ENCODE results near the gene MNT. TPM values are rescaled to one million over a fixed set of nuclear protein-coding genes. Genes with fewer than 3 reads are reported as not detected.

The MNT gene
- total and polyA plus RNA-seq, 2 experiments from 2014 or later, result 5.7 to 6.4 TPM

DNA sequence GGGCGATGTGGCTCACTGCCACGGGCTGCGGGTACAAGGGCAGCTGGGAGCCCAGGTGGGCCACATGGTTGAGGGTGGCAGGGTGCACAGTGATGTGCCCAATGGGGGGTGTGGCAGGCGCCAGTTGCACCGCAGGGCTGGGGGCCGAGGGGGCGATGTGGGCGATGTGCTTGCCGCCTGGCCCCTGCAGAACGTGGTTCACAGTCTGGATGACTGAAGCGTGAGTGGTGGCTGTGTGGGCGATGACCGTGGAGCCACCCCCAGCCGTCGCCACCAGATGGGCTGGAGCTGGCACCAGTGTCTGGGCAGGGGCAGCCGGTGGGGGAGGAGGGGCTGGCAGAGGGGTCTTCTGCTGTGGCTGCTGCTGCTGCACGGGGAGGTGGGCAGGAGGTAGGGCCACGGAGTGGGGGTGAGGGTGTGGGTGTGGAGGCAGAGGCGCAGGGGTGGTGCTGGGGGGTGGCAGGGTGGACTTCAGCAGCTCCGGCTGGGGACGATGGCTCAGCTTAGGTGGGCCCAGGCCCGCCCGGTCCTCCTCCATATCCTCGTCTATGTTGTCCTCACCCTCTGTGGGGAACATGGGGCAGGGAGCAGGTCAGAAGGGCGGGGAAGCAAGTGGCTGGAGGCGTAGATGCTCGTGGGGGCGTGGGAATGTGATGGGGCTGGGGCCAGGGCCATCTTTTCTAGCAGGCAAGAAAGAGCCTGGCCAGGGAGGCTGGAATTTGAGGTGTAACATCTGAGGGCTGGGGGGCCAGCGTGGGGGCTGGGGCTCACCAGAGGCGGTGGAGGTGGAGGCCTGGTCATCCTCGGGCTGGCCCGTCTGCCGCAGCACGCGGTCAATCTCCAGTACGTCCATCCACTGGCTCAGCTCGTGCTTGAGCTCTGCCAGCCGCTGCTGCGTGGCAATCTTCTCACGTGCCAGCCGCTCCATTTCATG lies 13.5 kb downstream of the MNT start:
- no peak overlapping the region for H3K27ac ChIP-seq (ENCODE audit: low read depth)
- no peak overlapping the region for H3K4me3 ChIP-seq
- peaks cover 23% of the 10 kb centered on the region for H3K4me1 ChIP-seq (ENCODE audit: insufficient read depth)
- no peaks in the 10 kb centered on the region for H3K36me3 ChIP-seq (ENCODE audit: insufficient read depth)
- H3K4me1 Mint-ChIP-seq, result peaks cover 47% of the 10 kb centered on the region
- no peak for TF ChIP-seq ZNF331 (CRISPR knock-in tag; IDR thresholded peaks at IDR 0.05; ENCODE audit: low read depth)
- no peak for TF ChIP-seq EZH2 (IDR thresholded peaks at IDR 0.05; ENCODE audit: low read depth, unreplicated experiment)
- TF ChIP-seq ZNF114 (CRISPR knock-in tag; IDR thresholded peaks at IDR 0.05), result no peak
- TF ChIP-seq, protein P1, sequence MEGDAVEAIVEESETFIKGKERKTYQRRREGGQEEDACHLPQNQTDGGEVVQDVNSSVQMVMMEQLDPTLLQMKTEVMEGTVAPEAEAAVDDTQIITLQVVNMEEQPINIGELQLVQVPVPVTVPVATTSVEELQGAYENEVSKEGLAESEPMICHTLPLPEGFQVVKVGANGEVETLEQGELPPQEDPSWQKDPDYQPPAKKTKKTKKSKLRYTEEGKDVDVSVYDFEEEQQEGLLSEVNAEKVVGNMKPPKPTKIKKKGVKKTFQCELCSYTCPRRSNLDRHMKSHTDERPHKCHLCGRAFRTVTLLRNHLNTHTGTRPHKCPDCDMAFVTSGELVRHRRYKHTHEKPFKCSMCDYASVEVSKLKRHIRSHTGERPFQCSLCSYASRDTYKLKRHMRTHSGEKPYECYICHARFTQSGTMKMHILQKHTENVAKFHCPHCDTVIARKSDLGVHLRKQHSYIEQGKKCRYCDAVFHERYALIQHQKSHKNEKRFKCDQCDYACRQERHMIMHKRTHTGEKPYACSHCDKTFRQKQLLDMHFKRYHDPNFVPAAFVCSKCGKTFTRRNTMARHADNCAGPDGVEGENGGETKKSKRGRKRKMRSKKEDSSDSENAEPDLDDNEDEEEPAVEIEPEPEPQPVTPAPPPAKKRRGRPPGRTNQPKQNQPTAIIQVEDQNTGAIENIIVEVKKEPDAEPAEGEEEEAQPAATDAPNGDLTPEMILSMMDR (conservative IDR thresholded peaks at IDR 0.05; ENCODE audit: low read depth in 2 of 2), result no peak
- no peak for TF ChIP-seq ETS1 (IDR thresholded peaks at IDR 0.05)
- TF ChIP-seq NANOG (IDR thresholded peaks at IDR 0.05; ENCODE audit: borderline replicate concordance), result no peak
- TF ChIP-seq EZH2phosphoT487 (IDR thresholded peaks at IDR 0.05; ENCODE audit: unreplicated experiment), result no peak
- TF ChIP-seq, protein P2, sequence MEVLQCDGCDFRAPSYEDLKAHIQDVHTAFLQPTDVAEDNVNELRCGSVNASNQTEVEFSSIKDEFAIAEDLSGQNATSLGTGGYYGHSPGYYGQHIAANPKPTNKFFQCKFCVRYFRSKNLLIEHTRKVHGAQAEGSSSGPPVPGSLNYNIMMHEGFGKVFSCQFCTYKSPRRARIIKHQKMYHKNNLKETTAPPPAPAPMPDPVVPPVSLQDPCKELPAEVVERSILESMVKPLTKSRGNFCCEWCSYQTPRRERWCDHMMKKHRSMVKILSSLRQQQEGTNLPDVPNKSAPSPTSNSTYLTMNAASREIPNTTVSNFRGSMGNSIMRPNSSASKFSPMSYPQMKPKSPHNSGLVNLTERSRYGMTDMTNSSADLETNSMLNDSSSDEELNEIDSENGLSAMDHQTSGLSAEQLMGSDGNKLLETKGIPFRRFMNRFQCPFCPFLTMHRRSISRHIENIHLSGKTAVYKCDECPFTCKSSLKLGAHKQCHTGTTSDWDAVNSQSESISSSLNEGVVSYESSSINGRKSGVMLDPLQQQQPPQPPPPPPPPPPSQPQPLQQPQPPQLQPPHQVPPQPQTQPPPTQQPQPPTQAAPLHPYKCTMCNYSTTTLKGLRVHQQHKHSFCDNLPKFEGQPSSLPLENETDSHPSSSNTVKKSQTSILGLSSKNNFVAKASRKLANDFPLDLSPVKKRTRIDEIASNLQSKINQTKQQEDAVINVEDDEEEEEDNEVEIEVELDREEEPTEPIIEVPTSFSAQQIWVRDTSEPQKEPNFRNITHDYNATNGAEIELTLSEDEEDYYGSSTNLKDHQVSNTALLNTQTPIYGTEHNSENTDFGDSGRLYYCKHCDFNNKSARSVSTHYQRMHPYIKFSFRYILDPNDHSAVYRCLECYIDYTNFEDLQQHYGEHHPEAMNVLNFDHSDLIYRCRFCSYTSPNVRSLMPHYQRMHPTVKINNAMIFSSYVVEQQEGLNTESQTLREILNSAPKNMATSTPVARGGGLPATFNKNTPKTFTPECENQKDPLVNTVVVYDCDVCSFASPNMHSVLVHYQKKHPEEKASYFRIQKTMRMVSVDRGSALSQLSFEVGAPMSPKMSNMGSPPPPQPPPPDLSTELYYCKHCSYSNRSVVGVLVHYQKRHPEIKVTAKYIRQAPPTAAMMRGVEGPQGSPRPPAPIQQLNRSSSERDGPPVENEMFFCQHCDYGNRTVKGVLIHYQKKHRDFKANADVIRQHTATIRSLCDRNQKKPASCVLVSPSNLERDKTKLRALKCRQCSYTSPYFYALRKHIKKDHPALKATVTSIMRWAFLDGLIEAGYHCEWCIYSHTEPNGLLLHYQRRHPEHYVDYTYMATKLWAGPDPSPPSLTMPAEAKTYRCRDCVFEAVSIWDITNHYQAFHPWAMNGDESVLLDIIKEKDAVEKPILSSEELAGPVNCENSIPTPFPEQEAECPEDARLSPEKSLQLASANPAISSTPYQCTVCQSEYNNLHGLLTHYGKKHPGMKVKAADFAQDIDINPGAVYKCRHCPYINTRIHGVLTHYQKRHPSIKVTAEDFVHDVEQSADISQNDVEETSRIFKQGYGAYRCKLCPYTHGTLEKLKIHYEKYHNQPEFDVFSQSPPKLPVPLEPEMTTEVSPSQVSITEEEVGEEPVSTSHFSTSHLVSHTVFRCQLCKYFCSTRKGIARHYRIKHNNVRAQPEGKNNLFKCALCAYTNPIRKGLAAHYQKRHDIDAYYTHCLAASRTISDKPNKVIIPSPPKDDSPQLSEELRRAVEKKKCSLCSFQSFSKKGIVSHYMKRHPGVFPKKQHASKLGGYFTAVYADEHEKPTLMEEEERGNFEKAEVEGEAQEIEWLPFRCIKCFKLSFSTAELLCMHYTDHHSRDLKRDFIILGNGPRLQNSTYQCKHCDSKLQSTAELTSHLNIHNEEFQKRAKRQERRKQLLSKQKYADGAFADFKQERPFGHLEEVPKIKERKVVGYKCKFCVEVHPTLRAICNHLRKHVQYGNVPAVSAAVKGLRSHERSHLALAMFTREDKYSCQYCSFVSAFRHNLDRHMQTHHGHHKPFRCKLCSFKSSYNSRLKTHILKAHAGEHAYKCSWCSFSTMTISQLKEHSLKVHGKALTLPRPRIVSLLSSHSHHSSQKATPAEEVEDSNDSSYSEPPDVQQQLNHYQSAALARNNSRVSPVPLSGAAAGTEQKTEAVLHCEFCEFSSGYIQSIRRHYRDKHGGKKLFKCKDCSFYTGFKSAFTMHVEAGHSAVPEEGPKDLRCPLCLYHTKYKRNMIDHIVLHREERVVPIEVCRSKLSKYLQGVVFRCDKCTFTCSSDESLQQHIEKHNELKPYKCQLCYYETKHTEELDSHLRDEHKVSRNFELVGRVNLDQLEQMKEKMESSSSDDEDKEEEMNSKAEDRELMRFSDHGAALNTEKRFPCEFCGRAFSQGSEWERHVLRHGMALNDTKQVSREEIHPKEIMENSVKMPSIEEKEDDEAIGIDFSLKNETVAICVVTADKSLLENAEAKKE (CRISPR knock-in tag; IDR thresholded peaks at IDR 0.05), result no peak
- no peak for TF ChIP-seq STAT1 (IDR thresholded peaks at IDR 0.05; ENCODE audit: unreplicated experiment)
- TF ChIP-seq REST (IDR thresholded peaks at IDR 0.05; ENCODE audit: unreplicated experiment), result no peak
- no peak for TF ChIP-seq JUNB (IDR thresholded peaks at IDR 0.05; ENCODE audit: unreplicated experiment)
- TF ChIP-seq CREB1 (CRISPR knock-in tag; IDR thresholded peaks at IDR 0.05; ENCODE audit: low read depth), result no peak
- no peak for TF ChIP-seq POLR2AphosphoS5 (IDR thresholded peaks at IDR 0.05; ENCODE audit: low read depth)
- H3K27me3 Mint-ChIP-seq (ENCODE audit: insufficient read depth, low read depth, poor library complexity), result peaks cover 24% of the 10 kb centered on the region
- H2AFZ ChIP-seq, result no peak overlapping the region
- H3K4me2 ChIP-seq, result no peak overlapping the region
- H3F3A ChIP-seq (replicated peaks; ENCODE audit: low read depth), result no peaks in the 10 kb centered on the region; the same call in 1 of the 2 replicates
- peaks cover 23% of the 10 kb centered on the region for H3K79me2 ChIP-seq (replicated peaks; ENCODE audit: insufficient read depth)
- H4K20me1 ChIP-seq (replicated peaks; ENCODE audit: insufficient read depth), result no peaks in the 10 kb centered on the region; the same call in 1 of the 2 replicates
- H3K4me3 Mint-ChIP-seq, result no peak overlapping the region
- no peaks in the 10 kb centered on the region for H3K27me3 ChIP-seq (ENCODE audit: insufficient read depth)
- no peaks in the 10 kb centered on the region for H3K9me2 ChIP-seq (ENCODE audit: insufficient read depth)
- H3K9me3 Mint-ChIP-seq, result no peaks in the 10 kb centered on the region; the same call in 2 of the 3 replicates
- H3K27ac Mint-ChIP-seq, result no peak overlapping the region
- no peak for DNase-seq (ENCODE audit: low spot score)
- peaks cover 16% of the 10 kb centered on the region; the same call in 2 of the 3 replicates for H3K36me3 Mint-ChIP-seq (ENCODE audit: low read depth)
- no peak for ATAC-seq
